Measurements from ENCODE around the gene SDR42E1.

Gene SDR42E1

GRCh38 chr16:81967358-81967757 is 43.9 kb downstream of the SDR42E1 start:
- peaks cover 1% of the 10 kb centered on the region for H3K36me3 Mint-ChIP-seq
- H3K4me3 Mint-ChIP-seq = no peak overlapping the region
- no peak overlapping the region for H3K27ac Mint-ChIP-seq
- CTCF ChIA-PET = no interaction called here
- H3K27me3 Mint-ChIP-seq = no peaks in the 10 kb centered on the region
- peaks cover 5% of the 10 kb centered on the region for H3K9me3 Mint-ChIP-seq
- H3K4me1 Mint-ChIP-seq = no peaks in the 10 kb centered on the region
- no peak for DNase-seq

GRCh38 chr16:81964808-81965207 is 46.5 kb downstream of the SDR42E1 start:
- CTCF ChIA-PET = no interaction called here
- Mint-ChIP-seq H3K36me3 (no peaks in the 10 kb centered on the region), H3K27ac (no peak overlapping the region), H3K4me3 (no peak overlapping the region), H3K27me3 (no peaks in the 10 kb centered on the region), H3K4me1 (no peaks in the 10 kb centered on the region), H3K9me3 (no peaks in the 10 kb centered on the region)
- DNase-seq = no peak

GRCh38 chr16:81956213-81956948 is 54.9 kb downstream of the SDR42E1 start:
- H3K4me1 Mint-ChIP-seq = no peaks in the 10 kb centered on the region
- no peaks in the 10 kb centered on the region for H3K27me3 Mint-ChIP-seq
- no peak overlapping the region for H3K27ac Mint-ChIP-seq
- peaks cover 3% of the 10 kb centered on the region for H3K9me3 Mint-ChIP-seq
- H3K36me3 Mint-ChIP-seq = no peaks in the 10 kb centered on the region
- DNase-seq = no peak
- CTCF ChIA-PET = no interaction called here
- no peak overlapping the region for H3K4me3 Mint-ChIP-seq

- Mint-ChIP-seq H3K27me3 (no peaks in the 10 kb centered on the region), H3K4me3 (no peak overlapping the region), H3K4me1 (no peaks in the 10 kb centered on the region), H3K9me3 (peaks cover 4% of the 10 kb centered on the region), H3K36me3 (no peaks in the 10 kb centered on the region), H3K27ac (no peak overlapping the region)
- DNase-seq = no peak
- CTCF ChIA-PET = no interaction called here
These were observed 59.7 kb downstream of the SDR42E1 start for GRCh38 chr16:81951564-81951963.

GRCh38 chr16:81946206-81946605 is 65.1 kb downstream of the SDR42E1 start:
- peaks cover under 1% of the 10 kb centered on the region for H3K9me3 Mint-ChIP-seq
- H3K36me3 Mint-ChIP-seq = no peaks in the 10 kb centered on the region
- H3K27ac Mint-ChIP-seq = no peak overlapping the region
- no peaks in the 10 kb centered on the region for H3K4me1 Mint-ChIP-seq
- CTCF ChIA-PET = no interaction called here
- DNase-seq = no peak
- no peak overlapping the region for H3K4me3 Mint-ChIP-seq
- no peaks in the 10 kb centered on the region for H3K27me3 Mint-ChIP-seq

- DNase-seq = no peak
- no peaks in the 10 kb centered on the region for H3K27me3 Mint-ChIP-seq
- no peaks in the 10 kb centered on the region for H3K4me1 Mint-ChIP-seq
- H3K9me3 Mint-ChIP-seq = no peaks in the 10 kb centered on the region
- no peak overlapping the region for H3K27ac Mint-ChIP-seq
- CTCF ChIA-PET = no interaction called here
- no peak overlapping the region for H3K4me3 Mint-ChIP-seq
- H3K36me3 Mint-ChIP-seq = no peaks in the 10 kb centered on the region
These were observed 65.6 kb downstream of the SDR42E1 start for GRCh38 chr16:81945665-81946064.

GRCh38 chr16:81942007-81942601 is 69.2 kb downstream of the SDR42E1 start:
- Mint-ChIP-seq H3K4me3 (no peak overlapping the region), H3K27me3 (no peaks in the 10 kb centered on the region), H3K27ac (no peak overlapping the region), H3K9me3 (no peaks in the 10 kb centered on the region), H3K36me3 (no peaks in the 10 kb centered on the region), H3K4me1 (no peaks in the 10 kb centered on the region)
- no peak for DNase-seq
- CTCF ChIA-PET = interaction anchor here (1.7 to 4.8 kb wide), 2 partner anchors 11 to 288 kb away, joined by 4 to 22 read pairs; no protein-coding TSS in a partner anchor

GRCh38 chr16:81940781-81941560 is 70.3 kb downstream of the SDR42E1 start:
- H3K36me3 Mint-ChIP-seq = no peaks in the 10 kb centered on the region

GRCh38 chr16:81939164-81940056 is 71.9 kb downstream of the SDR42E1 start:
- no peak for DNase-seq
- Mint-ChIP-seq H3K4me3 (no peak overlapping the region), H3K4me1 (no peaks in the 10 kb centered on the region), H3K36me3 (no peaks in the 10 kb centered on the region), H3K27ac (no peak overlapping the region), H3K27me3 (no peaks in the 10 kb centered on the region), H3K9me3 (no peaks in the 10 kb centered on the region)
- CTCF ChIA-PET = interaction anchor here (1.0 to 4.8 kb wide), 2 partner anchors 122 to 290 kb away, joined by 3 to 22 read pairs; no protein-coding TSS in a partner anchor

More at GRCh38 chr16:81940781-81941560, 70.3 kb downstream of the SDR42E1 start:
- no peaks in the 10 kb centered on the region for H3K27me3 Mint-ChIP-seq
- H3K4me3 Mint-ChIP-seq = no peak overlapping the region
- no peaks in the 10 kb centered on the region for H3K4me1 Mint-ChIP-seq
- CTCF ChIA-PET = interaction anchor here (0.8 to 4.8 kb wide), 9 partner anchors 10 to 516 kb away, joined by 3 to 22 read pairs (median 4); partner anchors contain the start of gene MPHOSPH6
- no peaks in the 10 kb centered on the region for H3K9me3 Mint-ChIP-seq
- no peak for DNase-seq
- H3K27ac Mint-ChIP-seq = no peak overlapping the region

Measured in activated naive CD4-positive, alpha-beta T cell treated with anti-CD3 and anti-CD28 coated beads, Interleukin-2, amount 10 ng/mL, durations not matched to agents 7 days and 5 days (primary cell).